Choroid plexus epithelial cell (primary cell): Measurements from ENCODE around the gene ZNF737.
"Not testable (repeated sequence)": the region's sequence is repeated elsewhere in the genome, so short reads cannot be mapped to it uniquely, and the experiment has no call there.

Source experiments
- DNase-seq: peaks from one replicate; pipeline ENCODE4 v3.0.0-alpha.2; 2010; ENCODE audit warnings: low read depth
- H3K4me3 ChIP-seq: 2 replicates; pipeline ENCODE4 v1.5.1; 2011; ENCODE audit warnings: low read depth, mild to moderate bottlenecking, control low read depth, low read length, moderate library complexity
- CTCF ChIP-seq: conservative IDR thresholded peaks from 2 replicates; pipeline ENCODE4 v1.5.1; 2011; ENCODE audit warnings: low read depth, mild to moderate bottlenecking, control low read depth, inconsistent platforms, low read length, moderate library complexity

Gene ZNF737

GRCh38 chr19:20565321-20566018, at the start of gene ZNF737:
ZNF737 (minus strand) TSS chr19:20565781; CDS start chr19:20565640, 141 bp downstream.
- peak; percentile 52 for TF ChIP-seq CTCF
- peak; percentile 97 for DNase-seq
- H3K4me3 ChIP-seq, result peak within 1 kb of the TSS; percentile 78

- H3K4me3 ChIP-seq, DNase-seq: not testable (repeated sequence)
These were observed 49.4 kb upstream of the ZNF737 start for GRCh38 chr19:20614971-20615370.

GRCh38 chr19:20612711-20613316, 47.2 kb upstream of the ZNF737 start:
- DNase-seq, result no peak
- H3K4me3 ChIP-seq, result no peak overlapping the region
- no peak for TF ChIP-seq CTCF

GRCh38 chr19:20611866-20612265, 46.3 kb upstream of the ZNF737 start:
- no peak for DNase-seq
- no peak for TF ChIP-seq CTCF
- no peak overlapping the region for H3K4me3 ChIP-seq

GRCh38 chr19:20607943-20608342, 42.4 kb upstream of the ZNF737 start:
- no peak overlapping the region for H3K4me3 ChIP-seq
- no peak for DNase-seq
- no peak for TF ChIP-seq CTCF

- TF ChIP-seq CTCF, result no peak
- no peak overlapping the region for H3K4me3 ChIP-seq
- DNase-seq, result no peak
These were observed 7.0 kb downstream of the ZNF737 start for GRCh38 chr19:20558571-20558970.

DNA sequence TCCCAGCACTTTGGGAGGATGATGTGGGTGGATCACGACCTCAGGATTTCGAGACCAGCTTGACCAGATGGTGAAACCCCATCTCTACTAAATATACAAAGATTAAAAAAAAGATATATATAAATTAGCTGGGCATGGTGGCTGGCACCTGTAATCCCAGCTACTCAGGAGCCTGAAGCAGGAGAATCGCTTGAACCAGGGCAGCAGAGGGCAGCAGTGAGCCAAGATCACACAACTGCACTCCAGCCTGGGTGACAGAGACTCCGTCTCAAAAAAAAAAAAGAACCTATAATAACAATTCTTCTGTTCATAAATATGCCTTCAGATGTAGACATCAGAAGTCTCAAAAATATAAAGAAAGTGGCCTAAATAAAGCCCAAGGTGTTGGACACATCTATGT, 7.6 kb downstream of the ZNF737 start:
- TF ChIP-seq CTCF, result no peak
- DNase-seq, result no peak
- no peak overlapping the region for H3K4me3 ChIP-seq

DNA sequence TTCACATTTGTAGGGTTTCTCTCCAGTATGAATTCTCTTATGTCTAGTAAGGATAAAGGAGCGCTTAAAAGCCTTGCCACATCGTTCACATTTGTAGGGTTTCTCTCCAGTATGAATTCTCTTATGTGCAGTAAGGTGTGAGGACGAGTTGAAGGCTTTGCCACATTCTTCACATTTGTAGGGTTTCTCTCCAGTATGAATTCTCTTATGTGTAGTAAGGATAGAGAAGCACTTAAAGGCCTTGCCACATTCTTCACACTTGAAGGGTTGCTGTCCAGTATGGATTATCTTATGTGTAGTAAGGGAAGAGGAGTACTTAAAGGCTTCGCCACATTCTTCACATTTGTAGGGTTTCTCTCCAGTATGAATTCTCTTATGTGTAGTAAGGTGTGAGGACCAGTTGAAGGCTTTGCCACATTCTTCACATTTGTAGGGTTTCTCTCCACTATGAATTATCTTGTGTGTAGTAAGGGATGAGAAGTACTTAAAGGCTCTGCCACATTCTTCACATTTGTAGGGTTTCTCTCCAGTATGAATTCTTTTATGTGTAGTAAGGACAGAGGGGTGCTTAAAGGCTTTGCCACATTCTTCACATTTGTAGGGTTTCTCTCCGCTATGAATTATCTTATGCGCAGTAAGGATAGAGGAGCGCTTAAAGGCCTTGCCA, 20.8 kb downstream of the ZNF737 start:
- not testable (repeated sequence) for DNase-seq

GRCh38 chr19:20530303-20530702, 35.3 kb downstream of the ZNF737 start:
- H3K4me3 ChIP-seq, DNase-seq: not testable (repeated sequence)

More for the DNA sequence above, 20.8 kb downstream of the ZNF737 start:
- not testable (repeated sequence) for H3K4me3 ChIP-seq
